Stimulated activated CD4-positive, alpha-beta T cell treated with anti-CD3 and anti-CD28 coated beads, Interleukin-15, amount 100 ng/mL, for 24 hours (primary cell): Measurements from ENCODE around the gene EIF3M.
A peak's percentile ranks its signal among the peaks of the same experiment; 100 is the strongest.

Experiments
- DNase-seq: peaks from one replicate; pipeline ENCODE4 v3.0.0-alpha.2; 2020

The EIF3M gene

GRCh38 chr11:32583459-32584271 is at the start of gene EIF3M:
Gene EIF3M (plus strand): TSS chr11:32583831. CDS start chr11:32583888, 57 bp downstream.
- peak; percentile 97 for DNase-seq

- no peak for DNase-seq
Observed at GRCh38 chr11:32538804-32539203, 44.8 kb upstream of the EIF3M start.

- no peak for DNase-seq
Observed at GRCh38 chr11:32549611-32550187, 33.9 kb upstream of the EIF3M start.

GRCh38 chr11:32550207-32550606 is 33.4 kb upstream of the EIF3M start:
- DNase-seq, result no peak

GRCh38 chr11:32555091-32555490 is 28.5 kb upstream of the EIF3M start:
- no peak for DNase-seq

GRCh38 chr11:32555895-32556294 is 27.7 kb upstream of the EIF3M start:
- DNase-seq, result no peak

GRCh38 chr11:32561835-32562234 is 21.8 kb upstream of the EIF3M start:
- DNase-seq, result no peak

GRCh38 chr11:32562839-32563599 is 20.6 kb upstream of the EIF3M start:
- DNase-seq, result no peak

GRCh38 chr11:32563600-32563959 is 20.1 kb upstream of the EIF3M start:
- no peak for DNase-seq

- DNase-seq, result no peak
Observed at GRCh38 chr11:32566517-32566916, 17.1 kb upstream of the EIF3M start.

- no peak for DNase-seq
Observed at GRCh38 chr11:32567154-32567553, 16.5 kb upstream of the EIF3M start.

GRCh38 chr11:32569313-32569881 is 14.2 kb upstream of the EIF3M start:
- no peak for DNase-seq

GRCh38 chr11:32571039-32571438 is 12.6 kb upstream of the EIF3M start:
- DNase-seq, result no peak

- DNase-seq, result no peak
Observed at GRCh38 chr11:32573228-32573627, 10.4 kb upstream of the EIF3M start.

GRCh38 chr11:32574421-32574820 is 9.2 kb upstream of the EIF3M start:
- DNase-seq, result no peak

- no peak for DNase-seq
Observed at GRCh38 chr11:32575070-32575469, 8.6 kb upstream of the EIF3M start.

GRCh38 chr11:32576456-32576855 is 7.2 kb upstream of the EIF3M start:
- no peak for DNase-seq

- DNase-seq, result no peak
Observed at GRCh38 chr11:32580967-32581366, 2.7 kb upstream of the EIF3M start.

GRCh38 chr11:32581556-32581955 is 2.1 kb upstream of the EIF3M start:
- DNase-seq, result no peak

GRCh38 chr11:32584921-32585320 is 1.3 kb downstream of the EIF3M start:
- DNase-seq, result no peak

- DNase-seq, result no peak
Observed at GRCh38 chr11:32586576-32587190, 3.1 kb downstream of the EIF3M start.

GRCh38 chr11:32594272-32594671 is 10.6 kb downstream of the EIF3M start:
- DNase-seq, result no peak

- peak; percentile 66 for DNase-seq
Observed at GRCh38 chr11:32596114-32596513, 12.5 kb downstream of the EIF3M start.
